ENCODE data around the gene DUSP28.
A peak's percentile ranks its signal among the peaks of the same experiment; 100 is the strongest.

Gene DUSP28

GRCh38 chr2:240555541-240556250, 4.5 kb upstream of the DUSP28 start:
- H4K5ac ChIP-seq (ENCODE audit: low read length) = no peak overlapping the region
- no peak overlapping the region for H2BK5ac ChIP-seq (ENCODE audit: low read length)
- H2AK5ac ChIP-seq (ENCODE audit: low read length) = no peak overlapping the region
- H3K18ac ChIP-seq (ENCODE audit: low read length) = no peak overlapping the region
- H2BK15ac ChIP-seq (replicated peaks; ENCODE audit: low read depth) = no peak overlapping the region
- H3K4me3 ChIP-seq (ENCODE audit: low read length) = no peak overlapping the region
- no peak overlapping the region for H3K9ac ChIP-seq (ENCODE audit: low read length)
- no peaks in the 10 kb centered on the region for H3K36me3 ChIP-seq (ENCODE audit: control insufficient read depth, insufficient read depth, low read length)
- H3K79me2 ChIP-seq (ENCODE audit: control insufficient read depth, insufficient read depth, low read length) = no peaks in the 10 kb centered on the region
- no peak overlapping the region for H3K4me2 ChIP-seq (ENCODE audit: low read length)
- no peak overlapping the region for H2BK120ac ChIP-seq (ENCODE audit: low read depth, low read length)
- H4K8ac ChIP-seq (ENCODE audit: low read depth, low read length) = no peak overlapping the region
- H3K27me3 ChIP-seq (ENCODE audit: insufficient read depth, low read length, poor library complexity) = no peaks in the 10 kb centered on the region
- no CpG with 5 or more reads among the region's 16 CpGs for WGBS (ENCODE audit: extremely low coverage, insufficient coverage, low lambda C conversion rate)
- H3K4ac ChIP-seq (ENCODE audit: low read depth, low read length) = no peak overlapping the region
- no peak overlapping the region for H3K27ac ChIP-seq (ENCODE audit: low read depth, low read length)
- peaks cover 3% of the 10 kb centered on the region for H3K79me1 ChIP-seq (ENCODE audit: low read length)
- no peak overlapping the region for H3K56ac ChIP-seq (ENCODE audit: low read length)
- H3K4me1 ChIP-seq (ENCODE audit: control insufficient read depth, low read depth, low read length) = peaks cover 5% of the 10 kb centered on the region
- no peak overlapping the region for H3K23ac ChIP-seq (ENCODE audit: low read length)
- no peak for DNase-seq

GRCh38 chr2:240556553-240557100, 3.5 kb upstream of the DUSP28 start:
- Histone ChIP-seq H3K4ac (ENCODE audit: low read depth, low read length) (no peak overlapping the region), H3K27me3 (ENCODE audit: insufficient read depth, low read length, poor library complexity) (no peaks in the 10 kb centered on the region), H3K23ac (ENCODE audit: low read length) (no peak overlapping the region), H3K9ac (ENCODE audit: low read length) (no peak overlapping the region), H3K56ac (ENCODE audit: low read length) (no peak overlapping the region), H2AK5ac (ENCODE audit: low read length) (no peak overlapping the region), H3K4me2 (ENCODE audit: low read length) (no peak overlapping the region), H3K4me1 (ENCODE audit: control insufficient read depth, low read depth, low read length) (peaks cover 5% of the 10 kb centered on the region), H3K79me2 (ENCODE audit: control insufficient read depth, insufficient read depth, low read length) (no peaks in the 10 kb centered on the region), H4K8ac (ENCODE audit: low read depth, low read length) (no peak overlapping the region), H2BK15ac (replicated peaks; ENCODE audit: low read depth) (no peak overlapping the region), H2BK5ac (ENCODE audit: low read length) (no peak overlapping the region), H3K27ac (ENCODE audit: low read depth, low read length) (no peak overlapping the region), H3K4me3 (ENCODE audit: low read length) (no peak overlapping the region), H3K36me3 (ENCODE audit: control insufficient read depth, insufficient read depth, low read length) (no peaks in the 10 kb centered on the region), H3K18ac (ENCODE audit: low read length) (no peak overlapping the region), H4K5ac (ENCODE audit: low read length) (no peak overlapping the region), H3K79me1 (ENCODE audit: low read length) (peaks cover 3% of the 10 kb centered on the region), H2BK120ac (ENCODE audit: low read depth, low read length) (no peak overlapping the region)
- peak; percentile 86 for DNase-seq
- no CpG with 5 or more reads among the region's 9 CpGs for WGBS (ENCODE audit: extremely low coverage, insufficient coverage, low lambda C conversion rate)

- Histone ChIP-seq H3K27ac (ENCODE audit: low read depth, low read length) (no peak overlapping the region), H3K4me3 (ENCODE audit: low read length) (no peak overlapping the region), H3K4me2 (ENCODE audit: low read length) (no peak overlapping the region), H3K27me3 (ENCODE audit: insufficient read depth, low read length, poor library complexity) (no peaks in the 10 kb centered on the region), H3K4ac (ENCODE audit: low read depth, low read length) (no peak overlapping the region), H4K5ac (ENCODE audit: low read length) (no peak overlapping the region), H3K23ac (ENCODE audit: low read length) (no peak overlapping the region), H4K8ac (ENCODE audit: low read depth, low read length) (no peak overlapping the region), H3K4me1 (ENCODE audit: control insufficient read depth, low read depth, low read length) (peaks cover 5% of the 10 kb centered on the region), H3K36me3 (ENCODE audit: control insufficient read depth, insufficient read depth, low read length) (no peaks in the 10 kb centered on the region), H3K79me2 (ENCODE audit: control insufficient read depth, insufficient read depth, low read length) (no peaks in the 10 kb centered on the region), H2BK5ac (ENCODE audit: low read length) (no peak overlapping the region), H2BK120ac (ENCODE audit: low read depth, low read length) (no peak overlapping the region), H3K18ac (ENCODE audit: low read length) (no peak overlapping the region), H3K9ac (ENCODE audit: low read length) (no peak overlapping the region), H2BK15ac (replicated peaks; ENCODE audit: low read depth) (no peak overlapping the region), H3K56ac (ENCODE audit: low read length) (peak overlapping the region; percentile 22), H2AK5ac (ENCODE audit: low read length) (no peak overlapping the region), H3K79me1 (ENCODE audit: low read length) (peaks cover 3% of the 10 kb centered on the region)
- no peak for DNase-seq
- no CpG with 5 or more reads among the region's 51 CpGs for WGBS (ENCODE audit: extremely low coverage, insufficient coverage, low lambda C conversion rate)
Observed at GRCh38 chr2:240557101-240557751, 2.9 kb upstream of the DUSP28 start.

- H3K27ac ChIP-seq (ENCODE audit: low read depth, low read length) = no peak within 1 kb of the TSS
- peaks cover 3% of the 10 kb centered on the region for H3K79me1 ChIP-seq (ENCODE audit: low read length)
- no peak within 1 kb of the TSS for H3K23ac ChIP-seq (ENCODE audit: low read length)
- no peak within 1 kb of the TSS for H3K18ac ChIP-seq (ENCODE audit: low read length)
- no peaks in the 10 kb centered on the region for H3K27me3 ChIP-seq (ENCODE audit: insufficient read depth, low read length, poor library complexity)
- whole genome bisulfite sequencing (ENCODE audit: extremely low coverage, insufficient coverage, low lambda C conversion rate) = no CpG with 5 or more reads among the region's 47 CpGs
- H3K36me3 ChIP-seq (ENCODE audit: control insufficient read depth, insufficient read depth, low read length) = no peaks in the 10 kb centered on the region
- peak within 1 kb of the TSS; percentile 20 for H3K9ac ChIP-seq (ENCODE audit: low read length)
- no peak within 1 kb of the TSS for H2BK5ac ChIP-seq (ENCODE audit: low read length)
- H2BK120ac ChIP-seq (ENCODE audit: low read depth, low read length) = no peak within 1 kb of the TSS
- H3K4me1 ChIP-seq (ENCODE audit: control insufficient read depth, low read depth, low read length) = peaks cover 5% of the 10 kb centered on the region
- DNase-seq = peak; percentile 90
- no peak within 1 kb of the TSS for H3K4me3 ChIP-seq (ENCODE audit: low read length)
- H3K4me2 ChIP-seq (ENCODE audit: low read length) = peak within 1 kb of the TSS; percentile 39
- peak within 1 kb of the TSS; percentile 22 for H3K56ac ChIP-seq (ENCODE audit: low read length)
- no peak within 1 kb of the TSS for H2BK15ac ChIP-seq (replicated peaks; ENCODE audit: low read depth)
- no peaks in the 10 kb centered on the region for H3K79me2 ChIP-seq (ENCODE audit: control insufficient read depth, insufficient read depth, low read length)
- no peak within 1 kb of the TSS for H4K5ac ChIP-seq (ENCODE audit: low read length)
- no peak within 1 kb of the TSS for H4K8ac ChIP-seq (ENCODE audit: low read depth, low read length)
- H3K4ac ChIP-seq (ENCODE audit: low read depth, low read length) = no peak within 1 kb of the TSS
- no peak within 1 kb of the TSS for H2AK5ac ChIP-seq (ENCODE audit: low read length)
Observed at GRCh38 chr2:240557808-240558207, 2.3 kb upstream of the DUSP28 start, which contains the start of gene ANKMY1. Gene ANKMY1, minus strand, starts transcription at chr2:240557988. Its CDS starts 653 bp downstream, at chr2:240557335.

GRCh38 chr2:240558236-240558761, 1.9 kb upstream of the DUSP28 start:
- WGBS (ENCODE audit: extremely low coverage, insufficient coverage, low lambda C conversion rate) = no CpG with 5 or more reads among the region's 18 CpGs
- Histone ChIP-seq H3K9ac (ENCODE audit: low read length) (peak overlapping the region; percentile 20), H3K36me3 (ENCODE audit: control insufficient read depth, insufficient read depth, low read length) (no peaks in the 10 kb centered on the region), H3K27ac (ENCODE audit: low read depth, low read length) (no peak overlapping the region), H3K4ac (ENCODE audit: low read depth, low read length) (no peak overlapping the region), H2AK5ac (ENCODE audit: low read length) (no peak overlapping the region), H3K56ac (ENCODE audit: low read length) (peak overlapping the region; percentile 18), H2BK5ac (ENCODE audit: low read length) (no peak overlapping the region), H3K23ac (ENCODE audit: low read length) (no peak overlapping the region), H4K5ac (ENCODE audit: low read length) (no peak overlapping the region), H2BK15ac (replicated peaks; ENCODE audit: low read depth) (no peak overlapping the region), H3K18ac (ENCODE audit: low read length) (no peak overlapping the region), H4K8ac (ENCODE audit: low read depth, low read length) (no peak overlapping the region), H2BK120ac (ENCODE audit: low read depth, low read length) (no peak overlapping the region), H3K27me3 (ENCODE audit: insufficient read depth, low read length, poor library complexity) (no peaks in the 10 kb centered on the region), H3K4me3 (ENCODE audit: low read length) (no peak overlapping the region), H3K4me1 (ENCODE audit: control insufficient read depth, low read depth, low read length) (peaks cover 5% of the 10 kb centered on the region), H3K4me2 (ENCODE audit: low read length) (peak overlapping the region; percentile 26), H3K79me2 (ENCODE audit: control insufficient read depth, insufficient read depth, low read length) (no peaks in the 10 kb centered on the region), H3K79me1 (ENCODE audit: low read length) (peaks cover 3% of the 10 kb centered on the region)
- DNase-seq = no peak
